Neural progenitor cell (in vitro differentiated cells): ENCODE data around the gene PHF2. TPM values are rescaled to one million over a fixed set of nuclear protein-coding genes. Genes with fewer than 3 reads are reported as not detected.

Source experiments
- DNase-seq: peaks from one replicate; pipeline ENCODE4 v3.0.0-alpha.2; 2016; ENCODE audit warnings: low spot score
- H2AFZ ChIP-seq: fragments of 200-600 bp; sonication (generic); replicated peaks from 2 replicates; pipeline ENCODE4 v1.6.1; 2016; ENCODE audit warnings: antibody characterized with exemption
- H3F3A ChIP-seq: fragments of 200-600 bp; sonication (generic); 2 replicates; pipeline ENCODE4 v1.6.1; 2016; ENCODE audit warnings: antibody characterized with exemption, low read depth
- H3K27ac ChIP-seq: fragments of 200-600 bp; sonication (generic); 2 replicates; pipeline ENCODE4 v1.5.1; 2016; ENCODE audit warnings: mild to moderate bottlenecking
- H3K27me3 ChIP-seq: fragments of 200-600 bp; sonication (generic); 2 replicates; pipeline ENCODE4 v1.6.1; 2016; ENCODE audit warnings: mild to moderate bottlenecking, moderate library complexity
- H3K36me3 ChIP-seq: fragments of 200-600 bp; sonication (generic); 2 replicates; pipeline ENCODE4 v1.5.1; 2016
- H3K4me1 ChIP-seq: fragments of 200-600 bp; sonication (generic); 2 replicates; pipeline ENCODE4 v1.6.1; 2016; ENCODE audit warnings: mixed run types
- H3K4me2 ChIP-seq: fragments of 200-600 bp; sonication (generic); 2 replicates; pipeline ENCODE4 v1.6.1; 2016
- H3K4me3 ChIP-seq: fragments of 200-600 bp; sonication (generic); 2 replicates; pipeline ENCODE4 v1.5.1; 2016
- H3K79me2 ChIP-seq: fragments of 200-600 bp; sonication (generic); 2 replicates; pipeline ENCODE4 v1.6.1; 2016; ENCODE audit warnings: low read depth
- H3K9ac ChIP-seq: fragments of 200-600 bp; sonication (generic); 2 replicates; pipeline ENCODE4 v1.6.1; 2016
- H3K9me3 ChIP-seq: fragments of 200-600 bp; sonication (generic); 2 replicates; pipeline ENCODE4 v1.5.1; 2016; ENCODE audit warnings: low read depth
- H4K20me1 ChIP-seq: fragments of 200-600 bp; sonication (generic); 2 replicates; pipeline ENCODE4 v1.6.1; 2016; ENCODE audit warnings: low read depth
- H3K27ac Mint-ChIP-seq: 3 replicates; pipeline ENCODE4 v1.8.0; 2021; ENCODE audit warnings: mixed read lengths
- H3K27me3 Mint-ChIP-seq: 2 replicates; pipeline ENCODE4 v1.8.0; 2022; ENCODE audit warnings: low read depth, mild to moderate bottlenecking, inconsistent platforms, moderate library complexity, mixed read lengths; ENCODE audit not compliant: insufficient read depth
- H3K36me3 Mint-ChIP-seq: 3 replicates; pipeline ENCODE4 v1.8.0; 2021; ENCODE audit warnings: mixed read lengths
- H3K4me1 Mint-ChIP-seq: 3 replicates; pipeline ENCODE4 v1.8.0; 2021; ENCODE audit warnings: mixed read lengths
- H3K4me3 Mint-ChIP-seq: 3 replicates; pipeline ENCODE4 v1.8.0; 2021; ENCODE audit warnings: mild to moderate bottlenecking, moderate library complexity, mixed read lengths
- H3K9me3 Mint-ChIP-seq: 3 replicates; pipeline ENCODE4 v1.8.0; 2020; ENCODE audit warnings: mixed read lengths
- EZH2 ChIP-seq: fragments of 200-600 bp; sonication (generic); IDR thresholded peaks from 2 replicates; pipeline ENCODE4 v1.6.1; 2017; ENCODE audit warnings: antibody characterized with exemption, mild to moderate bottlenecking, moderate library complexity
- EZH2phosphoT487 ChIP-seq: fragments of 200-600 bp; sonication (generic); IDR thresholded peaks from 2 replicates; pipeline ENCODE4 v1.6.1; 2017; ENCODE audit warnings: antibody characterized with exemption
- total RNA-seq: library from RNA; depleted of rRNA; stranded (reverse); fragments of >200 nt; gene quantifications from 2 replicates; pipeline ENCODE4 v1.2.3, GENCODE V29; 2015; ENCODE audit warnings: low replicate concordance
- TF ChIP-seq, protein P1 (sequence below): fragments of 200-600 bp; sonication (generic); IDR thresholded peaks from 2 replicates; pipeline ENCODE4 v1.5.1; 2017; ENCODE audit warnings: antibody characterized with exemption, mild to moderate bottlenecking

The PHF2 gene
- total RNA-seq, 1 donor from 2014 or later, result 17.6 TPM

GRCh38 chr9:93574091-93574899, 2.1 kb upstream of the PHF2 start:
- no peak for DNase-seq
- peaks cover 25% of the 10 kb centered on the region for H3K4me1 Mint-ChIP-seq
- TF ChIP-seq, protein P1, sequence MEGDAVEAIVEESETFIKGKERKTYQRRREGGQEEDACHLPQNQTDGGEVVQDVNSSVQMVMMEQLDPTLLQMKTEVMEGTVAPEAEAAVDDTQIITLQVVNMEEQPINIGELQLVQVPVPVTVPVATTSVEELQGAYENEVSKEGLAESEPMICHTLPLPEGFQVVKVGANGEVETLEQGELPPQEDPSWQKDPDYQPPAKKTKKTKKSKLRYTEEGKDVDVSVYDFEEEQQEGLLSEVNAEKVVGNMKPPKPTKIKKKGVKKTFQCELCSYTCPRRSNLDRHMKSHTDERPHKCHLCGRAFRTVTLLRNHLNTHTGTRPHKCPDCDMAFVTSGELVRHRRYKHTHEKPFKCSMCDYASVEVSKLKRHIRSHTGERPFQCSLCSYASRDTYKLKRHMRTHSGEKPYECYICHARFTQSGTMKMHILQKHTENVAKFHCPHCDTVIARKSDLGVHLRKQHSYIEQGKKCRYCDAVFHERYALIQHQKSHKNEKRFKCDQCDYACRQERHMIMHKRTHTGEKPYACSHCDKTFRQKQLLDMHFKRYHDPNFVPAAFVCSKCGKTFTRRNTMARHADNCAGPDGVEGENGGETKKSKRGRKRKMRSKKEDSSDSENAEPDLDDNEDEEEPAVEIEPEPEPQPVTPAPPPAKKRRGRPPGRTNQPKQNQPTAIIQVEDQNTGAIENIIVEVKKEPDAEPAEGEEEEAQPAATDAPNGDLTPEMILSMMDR, result no peak
- TF ChIP-seq EZH2phosphoT487, result no peak
- no peak for TF ChIP-seq EZH2
- Histone ChIP-seq H3K9me3 (no peaks in the 10 kb centered on the region), H3K9ac (no peak overlapping the region), H3K27ac (no peak overlapping the region), H3F3A (no peaks in the 10 kb centered on the region), H3K4me2 (no peak overlapping the region), H3K4me3 (no peak overlapping the region), H3K79me2 (peaks cover 32% of the 10 kb centered on the region), H4K20me1 (peaks cover 18% of the 10 kb centered on the region), H3K36me3 (no peaks in the 10 kb centered on the region), H3K27me3 (peaks cover 9% of the 10 kb centered on the region), H2AFZ (no peak overlapping the region), H3K4me1 (peaks cover 15% of the 10 kb centered on the region)
- H3K27me3 Mint-ChIP-seq, result peaks cover 12% of the 10 kb centered on the region
- H3K27ac Mint-ChIP-seq, result no peak overlapping the region
- H3K4me3 Mint-ChIP-seq, result peak overlapping the region; percentile 93
- H3K9me3 Mint-ChIP-seq, result peaks cover 13% of the 10 kb centered on the region
- peaks cover 10% of the 10 kb centered on the region for H3K36me3 Mint-ChIP-seq

- peaks cover 39% of the 10 kb centered on the region for H3K79me2 ChIP-seq
- peak; percentile 33 for DNase-seq
- H3K9ac ChIP-seq, result peak overlapping the region; percentile 61
- peaks cover 12% of the 10 kb centered on the region for H3K27me3 Mint-ChIP-seq
- peak overlapping the region; percentile 100 for H3K4me2 ChIP-seq
- H3K9me3 ChIP-seq, result no peaks in the 10 kb centered on the region
- peak overlapping the region; percentile 97 for H3K27ac Mint-ChIP-seq
- TF ChIP-seq EZH2 (no peak), EZH2phosphoT487 (no peak)
- TF ChIP-seq, protein P1, result no peak
- H3K27me3 ChIP-seq, result peaks cover 9% of the 10 kb centered on the region
- H3K36me3 ChIP-seq, result no peaks in the 10 kb centered on the region
- H3K9me3 Mint-ChIP-seq, result peaks cover 13% of the 10 kb centered on the region
- H3K4me3 Mint-ChIP-seq, result peak overlapping the region; percentile 93
- peak overlapping the region; percentile 78 for H2AFZ ChIP-seq
- peaks cover 10% of the 10 kb centered on the region for H3K36me3 Mint-ChIP-seq
- H3K27ac ChIP-seq, result no peak overlapping the region
- H3K4me1 Mint-ChIP-seq, result peaks cover 28% of the 10 kb centered on the region
- H3K4me3 ChIP-seq, result peak overlapping the region; percentile 91
- peaks cover 15% of the 10 kb centered on the region for H3K4me1 ChIP-seq
- H3F3A ChIP-seq, result no peaks in the 10 kb centered on the region
- peaks cover 25% of the 10 kb centered on the region for H4K20me1 ChIP-seq
Observed at GRCh38 chr9:93574900-93575795, 1.2 kb upstream of the PHF2 start.

DNA sequence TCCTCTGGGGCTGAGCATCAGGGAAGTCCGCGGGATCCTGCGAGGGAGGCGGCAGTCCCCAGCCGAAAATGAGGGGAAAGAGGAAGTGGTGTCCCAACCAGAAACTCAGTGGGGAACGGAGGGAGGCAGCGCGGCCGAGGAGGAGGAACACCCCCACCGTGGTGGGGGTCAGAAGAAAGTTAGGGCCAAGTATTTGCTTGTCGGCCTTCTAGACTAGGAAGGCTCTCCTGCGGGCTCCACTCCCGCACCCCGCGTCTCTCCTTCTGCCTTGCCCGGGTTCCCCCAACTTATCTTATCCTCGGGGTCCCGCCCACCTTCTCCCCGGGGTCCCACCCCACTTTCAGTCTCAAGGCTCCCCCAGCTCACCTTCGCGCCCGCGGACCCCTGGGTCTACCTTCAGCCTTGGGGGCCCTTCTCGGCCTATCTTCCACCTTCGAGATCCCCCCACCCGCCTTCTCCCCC, 557 bp upstream of the PHF2 start:
- Histone ChIP-seq H3K36me3 (no peaks in the 10 kb centered on the region), H3K27ac (no peak overlapping the region), H3K9ac (peak overlapping the region; percentile 61), H3K4me2 (peak overlapping the region; percentile 100), H3F3A (no peaks in the 10 kb centered on the region), H3K4me1 (peaks cover 15% of the 10 kb centered on the region), H3K4me3 (peak overlapping the region; percentile 91), H2AFZ (peak overlapping the region; percentile 78), H4K20me1 (peaks cover 32% of the 10 kb centered on the region), H3K79me2 (peaks cover 46% of the 10 kb centered on the region), H3K9me3 (no peaks in the 10 kb centered on the region), H3K27me3 (peaks cover 9% of the 10 kb centered on the region)
- Mint-ChIP-seq H3K27ac (peak overlapping the region; percentile 97), H3K27me3 (peaks cover 12% of the 10 kb centered on the region), H3K4me3 (peak overlapping the region; percentile 93), H3K9me3 (peaks cover 6% of the 10 kb centered on the region), H3K4me1 (peaks cover 35% of the 10 kb centered on the region), H3K36me3 (peaks cover 7% of the 10 kb centered on the region)
- DNase-seq, result peak; percentile 46
- TF ChIP-seq, protein P1, result no peak
- TF ChIP-seq EZH2phosphoT487 (no peak), EZH2 (no peak)
